ENCODE data around the gene GRIK1.

GRCh38 chr21:29933088-29933487 is 6.7 kb downstream of the GRIK1 start:
- TF ChIP-seq, protein P1, sequence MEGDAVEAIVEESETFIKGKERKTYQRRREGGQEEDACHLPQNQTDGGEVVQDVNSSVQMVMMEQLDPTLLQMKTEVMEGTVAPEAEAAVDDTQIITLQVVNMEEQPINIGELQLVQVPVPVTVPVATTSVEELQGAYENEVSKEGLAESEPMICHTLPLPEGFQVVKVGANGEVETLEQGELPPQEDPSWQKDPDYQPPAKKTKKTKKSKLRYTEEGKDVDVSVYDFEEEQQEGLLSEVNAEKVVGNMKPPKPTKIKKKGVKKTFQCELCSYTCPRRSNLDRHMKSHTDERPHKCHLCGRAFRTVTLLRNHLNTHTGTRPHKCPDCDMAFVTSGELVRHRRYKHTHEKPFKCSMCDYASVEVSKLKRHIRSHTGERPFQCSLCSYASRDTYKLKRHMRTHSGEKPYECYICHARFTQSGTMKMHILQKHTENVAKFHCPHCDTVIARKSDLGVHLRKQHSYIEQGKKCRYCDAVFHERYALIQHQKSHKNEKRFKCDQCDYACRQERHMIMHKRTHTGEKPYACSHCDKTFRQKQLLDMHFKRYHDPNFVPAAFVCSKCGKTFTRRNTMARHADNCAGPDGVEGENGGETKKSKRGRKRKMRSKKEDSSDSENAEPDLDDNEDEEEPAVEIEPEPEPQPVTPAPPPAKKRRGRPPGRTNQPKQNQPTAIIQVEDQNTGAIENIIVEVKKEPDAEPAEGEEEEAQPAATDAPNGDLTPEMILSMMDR (conservative IDR thresholded peaks at IDR 0.05): no peak
- no peak for TF ChIP-seq EZH2 (IDR thresholded peaks at IDR 0.05; ENCODE audit: low read depth)

Measured in PC-9 (cell line).